Vagina (tissue), 2 donors: ENCODE results near the gene PPP3CB. TPM values are rescaled to one million over a fixed set of nuclear protein-coding genes. Genes with fewer than 3 reads are reported as not detected.

Experiments
- DNase-seq, 2 donors: peaks; one replicate each; pipeline ENCODE4 v3.0.0-alpha.2; 2017; ENCODE audit errors: extremely low spot score in 2 of 2
- H3K27ac ChIP-seq: fragments of 200-600 bp; sonication (generic); one replicate; pipeline ENCODE4 v1.5.1; 2019
- H3K27me3 ChIP-seq: fragments of 200-600 bp; sonication (generic); one replicate; pipeline ENCODE4 v1.5.1; 2019
- H3K36me3 ChIP-seq, 2 donors: fragments of 200-600 bp; sonication (generic); one replicate each; pipeline ENCODE4 v1.5.1; 2017 to 2019
- H3K4me1 ChIP-seq: fragments of 200-600 bp; sonication (generic); one replicate; pipeline ENCODE4 v1.5.1; 2019
- H3K4me3 ChIP-seq, 2 donors: fragments of 200-600 bp; sonication (generic); 1 replicate in 1 of 2; 2 replicates in 1 of 2; pipeline ENCODE4 v1.5.1; 2016 to 2019
- H3K9me3 ChIP-seq: fragments of 200-600 bp; sonication (generic); one replicate; pipeline ENCODE4 v1.5.1; 2019
- CTCF ChIP-seq, 3 experiments: fragments of 450-650 bp in 2 of 3; fragments of 200-600 bp in 1 of 3; sonication (generic) in 1 of 3; IDR thresholded peaks; one replicate each; pipeline ENCODE4 v1.5.1; 2017 to 2019; ENCODE audit warnings: antibody characterized with exemption in 3 of 3, mild to moderate bottlenecking in 2 of 3, moderate library complexity in 2 of 3
- POLR2A ChIP-seq, 2 donors: fragments of 450-650 bp; IDR thresholded peaks; one replicate each; pipeline ENCODE4 v1.6.1; 2017; ENCODE audit warnings: antibody characterized with exemption in 2 of 2, mild to moderate bottlenecking in 2 of 2, moderate library complexity in 2 of 2
- POLR2AphosphoS5 ChIP-seq, 2 donors: sonication (generic); formaldehyde crosslinking; IDR thresholded peaks; one replicate each; pipeline ENCODE4 v1.9.0; 2017; ENCODE audit warnings: antibody characterized with exemption in 2 of 2, mild to moderate bottlenecking in 2 of 2, low read depth in 1 of 2; ENCODE audit not compliant: insufficient read depth in 1 of 2
- intact Hi-C: fragments of 100-400 bp; cut with DNase I; formaldehyde crosslinking; loops from one replicate; pipeline ENCODE4 v1.15.1; 2023
- total RNA-seq: library from RNA; depleted of rRNA; stranded (reverse); fragments of >200 nt; gene quantifications from one replicate; pipeline ENCODE4 v1.2.3, GENCODE V29; 2016

PPP3CB gene
- total RNA-seq, 1 donor from 2014 or later = 46.2 TPM

DNA sequence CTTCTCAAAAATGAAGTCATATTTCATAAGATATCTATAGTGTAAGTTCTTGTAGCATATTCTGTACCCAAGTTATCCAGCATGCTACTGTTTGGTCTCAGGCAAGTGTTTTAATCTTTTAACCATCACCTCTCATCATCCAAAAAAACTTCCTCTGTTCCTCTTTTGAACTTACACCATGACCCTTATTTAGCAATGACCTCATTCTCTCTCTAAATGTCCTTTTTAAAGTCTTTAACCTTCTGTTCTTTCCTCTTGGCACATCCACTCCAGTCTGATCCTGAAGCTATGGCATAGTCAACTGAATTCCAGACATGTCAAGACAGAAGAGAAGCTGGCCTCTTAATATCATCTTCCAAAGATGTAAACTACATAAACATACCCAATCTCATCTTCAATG is 26.2 kb downstream of the PPP3CB start:
- no peaks in the 10 kb centered on the region for H3K9me3 ChIP-seq
- TF ChIP-seq POLR2A (IDR thresholded peaks at IDR 0.05) = no peak
- no peak for TF ChIP-seq POLR2AphosphoS5 (IDR thresholded peaks at IDR 0.05; ENCODE audit: insufficient read depth in 1 of 2, low read depth in 1 of 2)
- no peak for TF ChIP-seq CTCF (IDR thresholded peaks at IDR 0.05)
- DNase-seq = no peak
- intact Hi-C loops = no loop called here
- no peaks in the 10 kb centered on the region for H3K27me3 ChIP-seq
- peaks cover 0 to 63% of the 10 kb centered on the region in 2 donors for H3K36me3 ChIP-seq
- no peak overlapping the region for H3K4me3 ChIP-seq
- H3K27ac ChIP-seq = no peak overlapping the region
- no peaks in the 10 kb centered on the region for H3K4me1 ChIP-seq

- intact Hi-C loops = no loop called here
These were observed 28.6 kb downstream of the PPP3CB start for GRCh38 chr10:73467206-73467605.

DNA sequence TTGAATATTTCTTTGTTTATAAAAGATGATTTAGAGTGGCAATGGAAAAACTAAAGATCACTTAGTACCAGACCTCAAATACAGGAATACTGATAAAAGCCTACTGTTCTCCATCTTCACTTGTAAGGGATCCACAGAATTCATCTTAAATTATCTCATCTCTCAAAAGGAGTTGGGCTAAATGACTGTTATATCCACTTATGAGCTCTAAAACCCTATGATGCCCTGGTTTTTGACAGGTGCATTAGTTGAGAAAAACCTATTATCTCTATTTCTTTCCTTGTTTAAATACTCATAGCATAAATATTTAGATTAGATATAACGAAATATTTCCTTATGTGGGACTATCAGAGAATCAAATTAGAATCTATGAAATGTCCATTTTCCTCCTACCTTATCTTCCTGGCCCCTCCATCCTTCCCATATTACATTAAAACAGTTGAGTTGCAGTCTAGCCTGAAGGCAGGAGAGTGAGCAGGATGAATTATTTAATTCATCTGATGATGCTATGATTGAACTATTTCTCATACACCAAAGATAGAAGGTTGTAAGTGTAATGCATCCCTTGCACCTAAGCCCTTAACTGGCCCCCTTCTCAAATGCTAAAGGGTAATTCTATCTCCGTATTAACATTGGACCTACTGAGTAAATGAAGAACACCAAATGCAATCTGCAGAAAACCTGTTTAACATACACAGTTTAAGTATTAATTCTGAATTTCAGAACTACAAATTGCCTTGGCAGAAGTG is 29.7 kb downstream of the PPP3CB start:
- Histone ChIP-seq H3K27ac (no peak overlapping the region), H3K4me1 (no peaks in the 10 kb centered on the region), H3K36me3 (peaks cover 0 to 49% of the 10 kb centered on the region in 2 donors), H3K4me3 (no peak overlapping the region), H3K9me3 (no peaks in the 10 kb centered on the region), H3K27me3 (no peaks in the 10 kb centered on the region)
- intact Hi-C loops = no loop called here
- TF ChIP-seq POLR2AphosphoS5 (IDR thresholded peaks at IDR 0.05; ENCODE audit: insufficient read depth in 1 of 2, low read depth in 1 of 2) = no peak
- TF ChIP-seq POLR2A (IDR thresholded peaks at IDR 0.05) = no peak
- TF ChIP-seq CTCF (IDR thresholded peaks at IDR 0.05) = no peak
- no peak for DNase-seq

More at GRCh38 chr10:73467206-73467605, 28.6 kb downstream of the PPP3CB start:
- Histone ChIP-seq H3K9me3 (no peaks in the 10 kb centered on the region), H3K4me1 (no peaks in the 10 kb centered on the region), H3K4me3 (no peak overlapping the region), H3K27ac (no peak overlapping the region), H3K36me3 (peaks cover 0 to 50% of the 10 kb centered on the region in 2 donors), H3K27me3 (no peaks in the 10 kb centered on the region)
- no peak for TF ChIP-seq POLR2A (IDR thresholded peaks at IDR 0.05)
- no peak for TF ChIP-seq CTCF (IDR thresholded peaks at IDR 0.05)
- no peak for TF ChIP-seq POLR2AphosphoS5 (IDR thresholded peaks at IDR 0.05; ENCODE audit: insufficient read depth in 1 of 2, low read depth in 1 of 2)
- DNase-seq = no peak

- no peaks in the 10 kb centered on the region for H3K9me3 ChIP-seq
- no peaks in the 10 kb centered on the region for H3K4me1 ChIP-seq
- DNase-seq = no peak
- H3K4me3 ChIP-seq = no peak overlapping the region
- H3K27me3 ChIP-seq = no peaks in the 10 kb centered on the region
- no peak overlapping the region for H3K27ac ChIP-seq
- peaks cover 0 to 17% of the 10 kb centered on the region in 2 donors for H3K36me3 ChIP-seq
- TF ChIP-seq CTCF (IDR thresholded peaks at IDR 0.05) (no peak), POLR2A (IDR thresholded peaks at IDR 0.05) (no peak)
- intact Hi-C loops = no loop called here
These were observed 34.9 kb downstream of the PPP3CB start for GRCh38 chr10:73460897-73461296.

DNA sequence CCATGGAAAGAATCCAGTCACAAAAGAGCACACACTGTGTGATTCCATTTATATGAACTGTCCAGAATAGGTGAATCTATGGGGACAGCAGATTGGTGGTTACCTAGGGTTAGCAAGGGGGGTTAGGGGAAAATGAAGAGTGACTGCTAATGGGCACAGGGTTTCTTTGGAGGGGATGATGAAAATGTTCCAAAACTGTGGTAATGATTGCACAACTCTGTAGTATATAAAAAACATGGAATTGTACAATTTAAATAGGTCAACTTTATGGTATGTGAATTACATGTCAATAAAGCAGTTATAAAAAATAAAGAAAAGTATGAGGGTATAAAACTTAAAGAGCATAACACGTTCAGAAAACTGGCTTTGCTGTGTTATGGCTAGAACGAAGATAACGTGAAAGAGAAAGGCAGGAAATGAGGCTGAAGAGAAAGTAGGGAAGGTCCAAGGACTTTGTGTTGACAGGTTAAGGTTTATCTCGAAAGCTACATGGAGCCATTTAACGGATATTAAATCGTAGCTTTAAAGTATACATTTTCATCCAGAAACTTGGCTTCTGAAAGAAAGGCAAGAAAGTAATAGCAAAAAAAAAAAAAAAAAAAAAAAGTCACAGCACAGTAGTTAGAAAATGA is 36.0 kb downstream of the PPP3CB start:
- DNase-seq = no peak
- no peaks in the 10 kb centered on the region for H3K27me3 ChIP-seq
- TF ChIP-seq CTCF (IDR thresholded peaks at IDR 0.05) (no peak), POLR2A (IDR thresholded peaks at IDR 0.05) (no peak), POLR2AphosphoS5 (IDR thresholded peaks at IDR 0.05; ENCODE audit: insufficient read depth in 1 of 2, low read depth in 1 of 2) (no peak)
- no peak overlapping the region for H3K4me3 ChIP-seq
- H3K4me1 ChIP-seq = no peaks in the 10 kb centered on the region
- intact Hi-C loops = no loop called here
- H3K36me3 ChIP-seq = peaks cover 0 to 10% of the 10 kb centered on the region in 2 donors
- no peak overlapping the region for H3K27ac ChIP-seq
- no peaks in the 10 kb centered on the region for H3K9me3 ChIP-seq
